GM19099 (cell line): ENCODE measurements around the gene PATJ.

ENCODE experiments used
- POLR2A ChIP-seq: IDR thresholded peaks from 3 replicates; pipeline ENCODE4 v1.6.1; 2011; ENCODE audit warnings: low read depth; ENCODE audit not compliant: insufficient read length; ENCODE audit errors: extremely low read depth

The PATJ gene

DNA sequence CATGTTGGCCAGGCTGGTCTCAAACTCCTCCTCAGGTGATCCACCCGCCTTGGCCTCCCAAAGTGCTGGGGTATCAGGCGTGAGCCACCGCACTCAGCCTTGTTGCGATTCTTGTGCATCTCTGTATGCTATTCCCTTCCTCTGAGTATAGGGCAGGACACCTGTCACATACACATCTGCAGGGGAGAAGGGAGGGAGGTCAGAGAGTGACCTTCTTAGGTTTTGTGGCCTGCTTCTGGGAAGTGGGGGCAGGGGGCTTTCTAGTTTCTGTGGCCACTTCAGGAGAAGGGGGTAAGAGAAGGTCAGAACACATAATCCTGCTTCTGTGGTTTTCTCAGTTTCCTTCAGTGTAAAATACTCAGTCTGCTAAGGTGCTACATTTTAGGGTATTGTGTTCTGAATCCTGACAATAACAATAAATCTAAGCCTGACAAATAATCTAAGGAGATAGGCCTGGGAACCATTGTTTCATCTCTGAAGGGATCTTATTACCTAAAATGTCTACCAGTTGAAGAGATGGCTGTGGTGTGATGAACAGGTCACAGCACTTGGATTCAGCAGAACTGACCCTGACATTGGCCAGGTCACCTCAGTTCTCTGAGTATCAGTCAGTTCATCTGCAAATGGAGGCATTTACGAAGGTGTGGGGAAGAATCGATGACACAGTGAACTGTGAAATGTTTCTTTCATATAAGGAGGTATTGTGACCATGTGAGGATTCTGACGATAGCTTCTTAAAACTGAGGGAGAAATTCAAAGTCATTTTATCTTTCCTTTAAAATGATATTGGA, 239.8 kb downstream of the PATJ start:
- no peak for TF ChIP-seq POLR2A

DNA sequence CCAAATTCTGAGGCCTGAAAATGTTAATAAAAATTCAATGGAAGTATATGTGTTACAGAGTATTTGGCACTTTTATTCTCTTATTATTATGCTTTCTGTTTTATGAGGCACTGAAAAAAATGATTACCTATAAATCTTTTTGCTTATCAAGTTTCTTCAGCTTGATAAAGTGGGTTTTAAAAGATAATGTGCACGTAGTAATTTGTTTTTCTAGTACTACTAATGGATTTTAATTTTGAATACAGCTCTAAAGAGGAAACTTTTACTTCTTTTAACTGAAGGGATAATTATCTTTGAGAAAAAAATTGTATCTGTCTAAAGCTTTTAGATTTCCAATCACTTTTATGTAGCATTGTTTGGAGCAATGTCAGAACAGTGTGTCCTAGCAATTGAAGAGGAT, 241.0 kb downstream of the PATJ start:
- TF ChIP-seq POLR2A: no peak

DNA sequence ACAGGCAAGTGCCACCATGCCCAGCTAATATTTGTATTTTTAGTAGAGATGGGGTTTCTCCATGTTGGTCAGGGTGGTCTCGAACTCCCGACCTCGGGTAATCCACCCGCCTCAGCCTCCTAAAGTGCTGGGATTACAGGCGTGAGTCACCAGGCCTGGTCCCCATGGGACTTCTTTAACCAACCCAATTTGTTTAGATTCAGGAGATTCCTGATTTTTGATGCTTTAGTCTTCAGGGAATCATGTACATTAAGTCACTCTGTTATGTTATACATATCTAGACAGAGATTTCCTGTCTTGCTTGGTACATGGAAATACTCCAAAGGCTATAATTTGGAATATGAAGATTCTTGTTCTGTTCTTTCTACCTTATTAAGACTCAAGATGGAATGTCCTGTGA, 250.0 kb downstream of the PATJ start:
- no peak for TF ChIP-seq POLR2A

DNA sequence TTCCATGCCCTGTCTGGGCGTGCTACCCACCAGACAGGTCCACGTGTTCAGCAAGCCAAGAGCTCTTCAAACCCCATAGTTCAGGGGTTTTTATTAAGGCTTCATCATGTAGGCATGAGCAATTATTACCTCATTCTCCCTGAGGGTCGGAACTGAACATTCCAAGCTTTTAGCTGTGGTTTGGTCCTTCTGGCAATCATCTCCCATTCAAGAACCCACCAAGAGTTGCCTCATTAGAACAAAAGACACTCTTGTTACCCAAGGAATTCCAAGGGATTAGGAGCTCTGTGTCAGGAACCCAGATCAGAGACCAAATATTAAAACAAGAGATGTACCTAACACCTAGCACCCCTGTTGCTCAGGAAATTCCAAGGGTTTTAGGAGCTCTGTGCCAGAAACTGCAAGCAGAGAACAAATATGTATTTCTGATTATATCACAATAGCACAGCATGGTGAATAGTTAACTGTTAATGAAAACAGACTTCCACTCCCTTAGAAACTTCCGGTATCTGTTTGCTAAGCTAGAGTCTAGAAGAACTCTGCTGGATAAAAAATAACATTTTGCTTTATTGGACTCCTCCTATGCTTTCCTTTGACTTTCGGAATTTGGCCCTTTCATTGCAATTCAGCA, 251.2 kb downstream of the PATJ start:
- TF ChIP-seq POLR2A: no peak

DNA sequence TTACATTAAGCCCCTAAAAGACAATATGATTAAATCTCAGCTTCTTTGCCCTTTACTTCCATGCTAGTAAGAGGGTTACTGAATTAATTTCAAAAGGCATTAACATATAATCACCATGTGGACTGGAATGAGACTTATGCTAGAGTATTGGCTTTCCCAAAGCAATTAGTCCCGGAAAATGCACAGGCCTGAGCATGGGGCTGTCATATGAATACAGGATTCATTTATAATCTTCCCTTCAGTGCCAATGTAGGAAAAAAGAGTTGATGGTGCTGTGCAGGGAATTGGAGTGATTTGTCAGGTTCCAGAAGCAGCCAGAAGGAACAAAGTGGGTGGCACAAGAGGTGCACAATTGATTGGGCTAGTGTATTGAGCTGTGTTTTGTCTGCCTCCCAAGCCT, 253.4 kb downstream of the PATJ start:
- no peak for TF ChIP-seq POLR2A

DNA sequence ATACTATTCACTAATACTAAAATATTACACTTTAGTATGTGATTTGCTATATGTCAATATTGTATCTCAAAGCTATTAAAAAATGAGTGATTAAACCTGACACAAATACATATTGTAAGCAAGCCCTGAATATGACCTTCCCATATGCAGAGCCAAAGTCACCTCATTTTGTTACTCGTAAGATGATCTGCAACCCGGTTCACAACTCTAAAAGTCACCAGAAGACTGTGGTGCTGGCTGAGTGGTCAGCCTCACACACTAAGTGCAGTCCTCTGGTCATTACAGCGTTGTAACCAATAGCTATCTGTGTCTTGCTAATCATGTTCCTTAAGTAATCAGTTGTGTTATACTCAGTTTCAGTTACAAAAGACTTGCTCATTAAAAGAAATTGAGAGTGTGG, 254.8 kb downstream of the PATJ start:
- no peak for TF ChIP-seq POLR2A

DNA sequence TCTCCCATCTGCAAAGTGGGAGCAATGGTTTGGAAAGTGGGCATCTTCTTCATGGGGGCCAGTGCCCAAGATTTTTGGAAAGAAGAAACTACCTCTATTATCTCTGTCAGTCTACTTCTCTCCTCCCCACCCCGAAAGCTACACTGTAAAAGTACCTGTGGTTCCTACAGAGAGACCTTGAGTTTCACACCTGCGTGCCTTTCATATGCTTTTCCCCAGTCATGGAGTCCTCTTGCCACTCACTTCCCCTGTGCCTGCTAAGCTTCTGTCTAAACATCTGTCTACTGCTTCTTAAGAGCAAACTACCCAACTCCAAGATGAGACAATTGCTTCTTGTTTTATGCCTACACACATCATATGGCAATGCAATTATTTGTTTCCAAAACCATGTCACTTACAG, 261.5 kb downstream of the PATJ start:
- TF ChIP-seq POLR2A: no peak

DNA sequence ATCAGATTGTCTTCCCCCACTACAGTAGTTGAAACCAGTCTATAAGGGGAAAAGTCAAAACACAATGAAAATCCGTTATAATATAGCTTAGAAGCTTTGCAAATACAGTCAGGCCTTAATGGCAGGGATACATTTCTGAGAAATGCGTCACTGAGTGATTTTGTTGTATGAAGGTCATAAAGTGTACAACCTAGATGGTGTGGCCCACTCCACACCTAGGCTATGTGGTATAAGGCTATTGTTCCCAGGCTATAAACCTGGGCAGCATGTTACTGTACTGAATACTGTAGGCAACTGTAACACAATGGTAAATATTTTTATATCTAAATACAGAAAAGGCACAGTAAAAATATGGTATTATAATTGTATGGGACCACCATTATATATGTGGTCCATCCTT, 264.4 kb downstream of the PATJ start:
- TF ChIP-seq POLR2A: no peak

DNA sequence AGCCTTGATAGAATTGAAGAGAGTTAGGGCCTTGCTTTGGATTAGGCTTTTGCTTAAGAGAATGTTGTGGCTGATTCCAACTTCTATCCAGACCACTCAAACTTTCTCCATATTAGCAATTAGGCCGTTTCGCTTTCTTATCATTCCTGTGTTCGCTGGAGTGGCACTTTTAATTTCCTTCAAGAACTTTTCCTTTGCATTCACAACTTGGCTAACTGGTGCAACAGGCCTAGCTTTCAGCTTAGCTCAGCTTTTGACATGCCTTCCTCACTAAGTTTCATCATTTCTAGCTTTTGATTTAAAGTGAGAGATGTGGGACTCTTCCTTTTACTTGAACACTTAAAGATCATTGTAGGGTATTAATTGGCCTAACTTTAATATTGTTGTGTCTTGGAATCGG, 268.7 kb downstream of the PATJ start:
- no peak for TF ChIP-seq POLR2A

DNA sequence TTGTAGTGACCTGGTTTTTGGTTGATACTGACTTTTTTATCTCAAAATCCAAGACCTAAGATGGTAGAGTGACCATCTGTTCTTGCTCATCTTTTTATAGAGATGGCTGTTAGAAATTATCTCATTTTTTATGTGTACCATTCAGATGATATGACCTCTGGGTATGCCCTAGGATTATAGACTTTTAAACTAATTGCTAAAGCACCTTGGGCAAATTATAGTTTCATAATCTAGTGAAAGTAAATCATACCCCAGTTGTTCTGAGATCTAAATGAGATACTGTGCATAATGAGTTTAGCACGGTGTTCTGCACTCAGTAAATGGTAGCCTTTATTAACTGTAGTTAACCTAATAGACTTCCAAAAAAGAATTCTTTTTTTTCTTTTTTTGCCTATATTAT, 269.8 kb downstream of the PATJ start:
- no peak for TF ChIP-seq POLR2A

DNA sequence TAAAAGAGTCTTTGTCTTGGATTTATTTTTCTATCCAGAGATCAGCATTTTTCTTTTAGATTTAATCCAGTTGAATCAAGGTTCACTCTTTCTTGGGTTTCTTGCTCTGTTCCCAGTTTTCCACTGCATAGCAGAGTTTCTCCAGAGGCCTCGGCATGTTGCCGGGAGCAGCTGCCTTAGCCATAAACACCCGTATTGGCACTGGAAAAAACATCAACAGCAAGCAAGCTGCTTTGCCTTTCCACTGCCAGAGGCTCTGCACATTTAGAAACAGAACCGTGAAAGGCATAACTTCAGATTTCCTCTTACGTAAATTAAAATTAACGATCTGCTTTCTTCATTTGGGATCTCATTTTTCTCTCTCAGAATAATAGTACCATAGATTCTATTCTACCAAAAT, 270.6 kb downstream of the PATJ start:
- TF ChIP-seq POLR2A: no peak

DNA sequence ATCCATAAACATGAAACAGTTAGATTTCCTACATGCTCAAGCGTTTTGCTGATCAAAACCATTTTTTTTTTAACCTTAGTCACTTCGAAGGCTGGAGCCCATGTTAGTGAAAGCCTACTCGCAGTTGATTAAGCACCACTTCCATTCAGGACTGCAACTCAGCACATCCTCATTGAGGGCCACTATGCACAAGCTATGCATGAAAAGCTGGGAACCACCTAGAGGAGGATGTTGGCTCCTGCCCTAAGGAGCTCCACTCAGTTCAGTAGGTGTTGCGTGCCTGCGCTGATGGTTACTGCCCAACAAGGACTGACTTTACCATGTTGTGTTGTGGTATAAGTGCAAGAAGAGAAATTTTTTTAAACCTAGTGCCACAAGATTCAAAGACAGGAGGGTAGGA, 271.0 kb downstream of the PATJ start:
- TF ChIP-seq POLR2A: no peak

DNA sequence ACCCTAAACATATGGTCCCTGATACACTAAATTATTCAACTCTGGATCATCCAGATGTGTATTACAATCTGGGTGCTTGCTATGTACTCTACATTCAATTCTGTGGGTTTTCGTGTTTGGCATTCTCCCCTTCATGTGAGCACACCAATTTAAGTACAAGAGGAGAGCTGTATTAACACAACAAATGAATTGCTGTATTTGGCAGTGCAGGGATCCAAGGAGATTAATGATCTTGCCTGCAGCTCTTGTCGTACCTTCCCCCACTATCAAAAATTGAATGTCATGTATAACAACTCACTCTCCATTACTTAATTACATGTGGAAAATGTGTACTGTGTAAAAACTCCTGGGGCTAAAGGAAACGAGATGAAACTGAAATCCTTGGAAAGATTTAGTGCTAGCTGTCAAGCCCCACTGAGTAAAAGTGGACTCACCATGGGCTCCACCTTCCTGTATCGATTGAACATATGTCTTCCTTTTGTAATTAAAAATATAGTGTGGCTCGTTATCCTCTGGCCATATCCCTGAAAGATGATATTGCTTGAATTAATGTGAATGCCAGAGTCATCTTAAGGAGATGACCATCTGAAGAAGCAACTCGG, 280.2 kb downstream of the PATJ start:
- no peak for TF ChIP-seq POLR2A

DNA sequence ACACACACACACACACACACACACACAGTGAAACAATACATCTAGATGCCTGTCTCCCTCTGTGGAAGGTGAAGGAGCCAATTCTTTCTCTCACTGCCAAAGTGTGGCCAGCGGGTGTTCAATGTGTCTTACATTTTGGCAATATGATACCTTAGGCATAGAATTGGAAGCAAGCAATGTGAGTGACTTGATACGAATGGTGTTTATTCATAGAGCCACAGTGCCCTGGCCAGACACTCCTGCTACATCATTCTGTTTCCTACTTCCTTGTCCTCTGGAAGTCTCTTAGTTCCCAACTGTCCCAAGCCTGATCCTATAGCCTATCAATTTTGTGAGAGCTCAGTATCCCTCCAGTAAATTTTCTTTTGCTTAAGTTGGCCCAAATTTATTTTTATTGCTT, 282.4 kb downstream of the PATJ start:
- no peak for TF ChIP-seq POLR2A

DNA sequence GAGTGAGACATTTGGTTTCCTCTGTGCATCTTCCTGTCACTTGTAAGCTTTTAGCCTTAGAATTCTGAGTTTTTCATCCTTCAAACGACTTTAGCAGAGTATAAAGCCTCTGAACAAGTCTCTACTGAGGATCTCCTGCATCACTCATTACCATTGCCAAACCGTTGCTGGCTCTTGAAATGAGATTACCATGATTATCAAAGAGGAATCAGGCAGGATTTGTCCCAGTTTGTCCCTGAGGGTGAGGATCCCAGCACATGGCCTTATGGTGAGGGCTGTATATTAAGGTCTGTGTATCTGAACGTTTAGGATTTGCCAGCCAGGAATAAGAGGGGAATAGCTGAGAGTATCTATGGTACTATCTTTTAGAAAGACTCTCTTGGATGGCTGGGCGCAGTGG, 282.9 kb downstream of the PATJ start:
- TF ChIP-seq POLR2A: no peak

DNA sequence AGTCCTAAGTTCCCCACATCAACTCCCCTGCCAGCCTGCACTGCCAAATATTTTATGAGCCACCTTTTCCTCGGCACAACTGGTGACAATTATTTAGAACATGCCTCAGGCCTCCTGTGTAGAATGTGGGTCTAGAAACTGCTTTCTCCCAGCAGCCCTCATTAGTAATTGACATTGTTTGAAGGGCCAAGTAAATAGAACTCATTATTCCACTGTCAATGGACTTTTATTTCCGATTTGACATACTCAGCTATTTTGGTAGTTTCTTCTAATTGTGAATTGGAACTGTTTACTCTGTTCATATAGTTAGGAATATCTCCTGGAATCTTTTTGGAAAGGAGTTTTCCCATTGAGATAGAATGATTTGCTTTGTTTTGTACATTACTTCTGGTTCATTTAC, 283.6 kb downstream of the PATJ start:
- TF ChIP-seq POLR2A: no peak
